Keratinocyte (primary cell): ENCODE results near the gene IRAG1. TPM values are rescaled to one million over a fixed set of nuclear protein-coding genes. Genes with fewer than 3 reads are reported as not detected.

Experiments
- DNase-seq: peaks from one replicate; pipeline ENCODE4 v3.0.0-alpha.2; 2011; ENCODE audit warnings: low read depth, missing footprints, low spot score
- FAIRE-seq: peaks from 2 replicates; lab custom pipeline; 2011; peaks lifted over from hg19 to GRCh38; lab: Jason Lieb, UNC
- H2AFZ ChIP-seq: 2 replicates; pipeline ENCODE4 v1.6.0; 2012; ENCODE audit warnings: low read length, control low read depth, inconsistent platforms; ENCODE audit not compliant: control insufficient read depth
- H3K27ac ChIP-seq: 2 replicates; pipeline ENCODE4 v1.5.1; 2011; ENCODE audit warnings: low read length; ENCODE audit not compliant: control insufficient read depth, insufficient read depth
- H3K27me3 ChIP-seq: 3 replicates; pipeline ENCODE4 v1.6.0; 2011; ENCODE audit warnings: low read length; ENCODE audit not compliant: control insufficient read depth, insufficient read depth; ENCODE audit errors: extremely low read depth
- H3K36me3 ChIP-seq, 2 experiments: 2 replicates in 1 of 2; 3 replicates in 1 of 2; pipeline ENCODE4 v1.5.1; 2011; ENCODE audit warnings: low read length in 2 of 2, mild to moderate bottlenecking in 1 of 2; ENCODE audit not compliant: control insufficient read depth in 2 of 2, insufficient read depth in 2 of 2; ENCODE audit errors: extremely low read depth in 1 of 2
- H3K4me1 ChIP-seq: 3 replicates; pipeline ENCODE4 v1.5.1; 2011; ENCODE audit warnings: low read length; ENCODE audit not compliant: control insufficient read depth, insufficient read depth; ENCODE audit errors: extremely low read depth
- H3K4me2 ChIP-seq: 3 replicates; pipeline ENCODE4 v1.6.0; 2011; ENCODE audit warnings: low read depth, low read length; ENCODE audit not compliant: control insufficient read depth, insufficient read depth; ENCODE audit errors: extremely low read depth
- H3K4me3 ChIP-seq, 3 experiments: fragments of 200-600 bp in 1 of 3; sonication (generic) in 1 of 3; 2 replicates in 2 of 3; 3 replicates in 1 of 3; pipeline ENCODE4 v1.5.1; 2011 to 2016; ENCODE audit warnings: low read length in 3 of 3, mild to moderate bottlenecking in 3 of 3, control low read depth in 2 of 3, inconsistent platforms in 1 of 3, low read depth in 1 of 3, mixed read lengths in 1 of 3, mixed run types in 1 of 3, moderate library complexity in 1 of 3; ENCODE audit not compliant: control insufficient read depth in 2 of 3, insufficient read depth in 2 of 3; ENCODE audit errors: extremely low read depth in 1 of 3
- H3K79me2 ChIP-seq: 2 replicates; pipeline ENCODE4 v1.6.0; 2012; ENCODE audit warnings: low read length; ENCODE audit not compliant: control insufficient read depth, insufficient read depth
- H3K9ac ChIP-seq: 3 replicates; pipeline ENCODE4 v1.6.0; 2011; ENCODE audit warnings: low read length; ENCODE audit not compliant: control insufficient read depth, insufficient read depth; ENCODE audit errors: extremely low read depth
- H3K9me1 ChIP-seq: 3 replicates; pipeline ENCODE4 v1.6.0; 2011; ENCODE audit warnings: low read length; ENCODE audit not compliant: control insufficient read depth, insufficient read depth; ENCODE audit errors: extremely low read depth
- H3K9me3 ChIP-seq: 2 replicates; pipeline ENCODE4 v1.5.1; 2012; ENCODE audit warnings: low read depth, low read length; ENCODE audit not compliant: control insufficient read depth
- H4K20me1 ChIP-seq: 3 replicates; pipeline ENCODE4 v1.6.0; 2011; ENCODE audit warnings: low read length; ENCODE audit not compliant: control insufficient read depth, insufficient read depth; ENCODE audit errors: extremely low read depth
- EZH2 ChIP-seq: IDR thresholded peaks from one replicate; pipeline ENCODE4 v1.6.1; 2012; ENCODE audit warnings: inconsistent platforms, mild to moderate bottlenecking, low read length, moderate library complexity
- dilution Hi-C: fragments of 300-500 bp; cut with MboI; formaldehyde crosslinking; loops from one replicate; pipeline ENCODE4 v1.7.0; 2020; ENCODE audit warnings: low sequenced_read_pairs; ENCODE audit not compliant: extremely low pct_ligation_motif_present
- polyA plus RNA-seq, 5 experiments: library from polyadenylated mRNA; depleted of rRNA in 3 of 5; stranded (reverse) in 3 of 5; stranded (forward) in 1 of 5; unstranded in 1 of 5; fragments of >200 nt; gene quantifications; 1 replicate in 1 of 5; 2 replicates in 3 of 5; 3 replicates in 1 of 5; pipeline versions ENCODE4 v1.2.1 to v1.2.3, GENCODE V29; 2011 to 2012; ENCODE audit warnings: missing spikeins in 2 of 5, low read depth in 1 of 5, low replicate concordance in 1 of 5
- TF ChIP-seq, protein P1 (sequence below), 3 experiments: IDR thresholded peaks in 1 of 3; conservative IDR thresholded peaks in 1 of 3; optimal IDR thresholded peaks in 1 of 3; 2 replicates in 2 of 3; 3 replicates in 1 of 3; pipeline versions ENCODE3 to v1.5.1; 2011; ENCODE audit warnings: low read length in 3 of 3, mild to moderate bottlenecking in 3 of 3, moderate library complexity in 2 of 3, control low read depth in 1 of 3, inconsistent platforms in 1 of 3; ENCODE audit not compliant: insufficient read depth in 2 of 3; ENCODE audit errors: extremely low read depth in 1 of 3

IRAG1 gene
- polyA plus RNA-seq, 1 donor (not counting 4 experiments of a cell fraction or from before 2014, with no cell fraction given) = 0.51 TPM

DNA sequence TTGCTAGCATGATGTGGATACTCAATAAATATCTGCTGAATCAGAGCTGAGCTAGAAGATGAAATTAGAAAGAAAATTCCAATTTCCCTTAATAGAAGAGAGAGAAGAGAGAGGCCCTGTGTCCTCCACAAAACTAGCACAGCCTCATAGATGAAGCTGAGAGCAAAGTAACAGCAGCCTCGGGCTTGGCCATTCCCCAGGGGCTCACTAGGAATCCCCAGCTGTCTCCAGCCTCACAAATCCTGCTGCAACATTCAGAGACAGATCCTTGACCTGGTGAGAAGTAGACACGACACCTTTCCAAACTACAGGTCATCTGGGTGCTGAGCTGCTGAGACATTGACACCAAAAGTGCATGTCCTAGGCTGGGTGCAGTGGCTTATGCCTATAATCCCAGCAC is 26.1 kb upstream of the IRAG1 start:
- Histone ChIP-seq H2AFZ (no peak overlapping the region), H3K9me3 (no peaks in the 10 kb centered on the region), H3K9ac (no peak overlapping the region), H3K79me2 (no peaks in the 10 kb centered on the region), H3K27ac (no peak overlapping the region), H3K36me3 (no peaks in the 10 kb centered on the region), H3K4me2 (no peak overlapping the region), H4K20me1 (no peaks in the 10 kb centered on the region), H3K4me3 (no peak overlapping the region), H3K9me1 (no peaks in the 10 kb centered on the region), H3K4me1 (no peaks in the 10 kb centered on the region), H3K27me3 (peaks cover 14% of the 10 kb centered on the region)
- dilution Hi-C loops = no loop called here
- no peak for DNase-seq
- TF ChIP-seq EZH2 = no peak
- TF ChIP-seq, protein P1, sequence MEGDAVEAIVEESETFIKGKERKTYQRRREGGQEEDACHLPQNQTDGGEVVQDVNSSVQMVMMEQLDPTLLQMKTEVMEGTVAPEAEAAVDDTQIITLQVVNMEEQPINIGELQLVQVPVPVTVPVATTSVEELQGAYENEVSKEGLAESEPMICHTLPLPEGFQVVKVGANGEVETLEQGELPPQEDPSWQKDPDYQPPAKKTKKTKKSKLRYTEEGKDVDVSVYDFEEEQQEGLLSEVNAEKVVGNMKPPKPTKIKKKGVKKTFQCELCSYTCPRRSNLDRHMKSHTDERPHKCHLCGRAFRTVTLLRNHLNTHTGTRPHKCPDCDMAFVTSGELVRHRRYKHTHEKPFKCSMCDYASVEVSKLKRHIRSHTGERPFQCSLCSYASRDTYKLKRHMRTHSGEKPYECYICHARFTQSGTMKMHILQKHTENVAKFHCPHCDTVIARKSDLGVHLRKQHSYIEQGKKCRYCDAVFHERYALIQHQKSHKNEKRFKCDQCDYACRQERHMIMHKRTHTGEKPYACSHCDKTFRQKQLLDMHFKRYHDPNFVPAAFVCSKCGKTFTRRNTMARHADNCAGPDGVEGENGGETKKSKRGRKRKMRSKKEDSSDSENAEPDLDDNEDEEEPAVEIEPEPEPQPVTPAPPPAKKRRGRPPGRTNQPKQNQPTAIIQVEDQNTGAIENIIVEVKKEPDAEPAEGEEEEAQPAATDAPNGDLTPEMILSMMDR (optimal IDR thresholded peaks at IDR 0.05 in 1 of 3, IDR thresholded peaks at IDR 0.05 in 1 of 3, conservative IDR thresholded peaks at IDR 0.05 in 1 of 3; ENCODE audit: extremely low read depth in 1 of 3, insufficient read depth in 2 of 3, low read length in 3 of 3) = no peak
- FAIRE-seq = no peak

DNA sequence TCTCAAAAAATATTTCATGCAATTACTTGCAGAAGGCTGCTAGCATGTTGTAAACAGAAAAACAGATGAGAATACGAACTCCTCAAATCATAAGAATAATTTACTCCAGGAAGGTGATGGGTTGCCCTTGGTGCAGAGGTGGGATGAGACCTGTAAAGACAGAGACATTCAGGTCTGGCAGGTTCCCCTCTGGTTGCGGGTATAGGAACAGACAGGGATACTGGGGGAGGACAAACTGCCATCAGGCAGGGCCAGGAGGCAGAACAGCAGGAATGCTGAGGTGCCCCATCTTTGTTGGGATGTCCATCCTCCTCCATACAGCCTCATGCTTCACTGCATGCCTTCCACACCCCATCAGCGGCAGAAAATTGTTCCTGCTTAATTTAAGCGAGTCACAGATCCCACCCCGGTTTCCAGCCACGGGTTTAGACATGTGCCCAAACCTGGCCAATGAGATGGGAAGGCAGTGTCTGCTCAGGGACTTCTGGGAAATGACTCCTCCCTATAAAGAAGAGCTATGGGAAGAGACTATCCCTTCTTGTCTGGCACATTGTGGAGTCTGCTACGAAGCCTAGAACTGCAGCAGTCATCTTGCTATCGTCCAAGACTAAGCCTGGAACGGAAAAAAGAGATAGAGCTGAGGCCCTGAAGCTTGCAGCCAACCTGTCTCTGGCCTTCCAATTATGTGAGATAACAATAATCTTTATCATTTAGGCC is 23.1 kb upstream of the IRAG1 start:
- H3K4me2 ChIP-seq = no peak overlapping the region
- no peaks in the 10 kb centered on the region for H3K4me1 ChIP-seq
- dilution Hi-C loops = no loop called here
- no peaks in the 10 kb centered on the region for H3K9me1 ChIP-seq
- TF ChIP-seq EZH2 = no peak
- TF ChIP-seq, protein P1 (optimal IDR thresholded peaks at IDR 0.05 in 1 of 3, IDR thresholded peaks at IDR 0.05 in 1 of 3, conservative IDR thresholded peaks at IDR 0.05 in 1 of 3; ENCODE audit: extremely low read depth in 1 of 3, insufficient read depth in 2 of 3, low read length in 3 of 3) = no peak
- no peak overlapping the region for H3K9ac ChIP-seq
- no peak overlapping the region for H2AFZ ChIP-seq
- FAIRE-seq (no peak), DNase-seq (no peak)
- no peaks in the 10 kb centered on the region for H3K79me2 ChIP-seq
- peaks cover 11% of the 10 kb centered on the region for H3K27me3 ChIP-seq
- no peaks in the 10 kb centered on the region for H4K20me1 ChIP-seq
- no peak overlapping the region for H3K4me3 ChIP-seq
- no peaks in the 10 kb centered on the region for H3K9me3 ChIP-seq
- H3K27ac ChIP-seq = no peak overlapping the region
- H3K36me3 ChIP-seq = no peaks in the 10 kb centered on the region
